HG03457 (cell line): Measurements from ENCODE around the gene PDSS2.
"Not testable (repeated sequence)": the region's sequence is repeated elsewhere in the genome, so short reads cannot be mapped to it uniquely, and the experiment has no call there.

Experiments used
- ATAC-seq: cut with Tn5 transposase; IDR thresholded peaks from one replicate; pipeline ENCODE4 v1.9.1; 2021; ENCODE audit warnings: moderate number of reproducible peaks; ENCODE audit not compliant: unreplicated experiment

The PDSS2 gene

GRCh38 chr6:107329063-107329860 is 130.1 kb downstream of the PDSS2 start:
- no peak for ATAC-seq

- ATAC-seq, result no peak
These were observed 131.3 kb downstream of the PDSS2 start for GRCh38 chr6:107328081-107328480.

- no peak for ATAC-seq
These were observed 136.1 kb downstream of the PDSS2 start for GRCh38 chr6:107323133-107323785.

GRCh38 chr6:107321793-107322192 is 137.6 kb downstream of the PDSS2 start:
- ATAC-seq, result no peak

GRCh38 chr6:107319906-107320530 is 139.3 kb downstream of the PDSS2 start:
- ATAC-seq, result no peak

- ATAC-seq, result peak; percentile 76
These were observed 141.1 kb downstream of the PDSS2 start for GRCh38 chr6:107318100-107318736.

GRCh38 chr6:107315114-107315513 is 144.2 kb downstream of the PDSS2 start:
- ATAC-seq, result no peak

GRCh38 chr6:107314531-107314939 is 144.8 kb downstream of the PDSS2 start:
- no peak for ATAC-seq

GRCh38 chr6:107313776-107314175 is 145.6 kb downstream of the PDSS2 start:
- ATAC-seq, result no peak

- ATAC-seq, result no peak
These were observed 149.0 kb downstream of the PDSS2 start for GRCh38 chr6:107310362-107310761.

GRCh38 chr6:107308677-107309076 is 150.7 kb downstream of the PDSS2 start:
- ATAC-seq, result no peak

- ATAC-seq, result not testable (repeated sequence)
These were observed 153.4 kb downstream of the PDSS2 start for GRCh38 chr6:107305994-107306393.

GRCh38 chr6:107305391-107305790 is 154.0 kb downstream of the PDSS2 start:
- no peak for ATAC-seq

- no peak for ATAC-seq
These were observed 154.8 kb downstream of the PDSS2 start for GRCh38 chr6:107304421-107305025.

- ATAC-seq, result no peak
These were observed 166.0 kb downstream of the PDSS2 start for GRCh38 chr6:107293350-107293749.

- ATAC-seq, result no peak
These were observed 166.6 kb downstream of the PDSS2 start for GRCh38 chr6:107292715-107293271.

- ATAC-seq, result no peak
These were observed 168.9 kb downstream of the PDSS2 start for GRCh38 chr6:107290491-107290890.

GRCh38 chr6:107289258-107289657 is 170.1 kb downstream of the PDSS2 start:
- not testable (repeated sequence) for ATAC-seq

- ATAC-seq, result not testable (repeated sequence)
These were observed 173.7 kb downstream of the PDSS2 start for GRCh38 chr6:107285683-107286082.

GRCh38 chr6:107284805-107285204 is 174.6 kb downstream of the PDSS2 start:
- no peak for ATAC-seq

GRCh38 chr6:107280791-107281190 is 178.6 kb downstream of the PDSS2 start:
- ATAC-seq, result no peak
